ENCODE data around the gene CTNNA2. TPM values are rescaled to one million over a fixed set of nuclear protein-coding genes. Genes with fewer than 3 reads are reported as not detected.
"Not testable (repeated sequence)": the region's sequence is repeated elsewhere in the genome, so short reads cannot be mapped to it uniquely, and the experiment has no call there.

The CTNNA2 gene
- total RNA-seq, 1 donor from 2014 or later, result not detected

- DNase-seq (ENCODE audit: missing footprints) (no peak), ATAC-seq (no peak)
- intact Hi-C loops (cut with DNase I), result no loop called here
Observed at GRCh38 chr2:80169811-80170594, 657.2 kb downstream of the CTNNA2 start.

GRCh38 chr2:80185091-80185490, 672.2 kb downstream of the CTNNA2 start:
- ATAC-seq, result no peak
- intact Hi-C loops (cut with DNase I), result no loop called here

GRCh38 chr2:80186262-80186661, 673.4 kb downstream of the CTNNA2 start:
- ATAC-seq (no peak), DNase-seq (ENCODE audit: missing footprints) (no peak)
- intact Hi-C loops (cut with DNase I), result no loop called here

More at GRCh38 chr2:80185091-80185490, 672.2 kb downstream of the CTNNA2 start:
- DNase-seq (ENCODE audit: missing footprints), result no peak

GRCh38 chr2:80187156-80187555, 674.3 kb downstream of the CTNNA2 start:
- intact Hi-C loops (cut with DNase I), result no loop called here
- no peak for DNase-seq (ENCODE audit: missing footprints)
- ATAC-seq, result no peak

GRCh38 chr2:80190166-80190565, 677.3 kb downstream of the CTNNA2 start:
- ATAC-seq, result no peak
- DNase-seq (ENCODE audit: missing footprints), result no peak
- intact Hi-C loops (cut with DNase I), result no loop called here

GRCh38 chr2:80193566-80193965, 680.7 kb downstream of the CTNNA2 start:
- DNase-seq (ENCODE audit: missing footprints) (no peak), ATAC-seq (no peak)
- intact Hi-C loops (cut with DNase I), result no loop called here

- intact Hi-C loops (cut with DNase I), result no loop called here
- no peak for ATAC-seq
- no peak for DNase-seq (ENCODE audit: missing footprints)
Observed at GRCh38 chr2:80195034-80195433, 682.2 kb downstream of the CTNNA2 start.

GRCh38 chr2:80198042-80198441, 685.2 kb downstream of the CTNNA2 start:
- DNase-seq (ENCODE audit: missing footprints), result no peak
- intact Hi-C loops (cut with DNase I), result no loop called here
- no peak for ATAC-seq

- ATAC-seq (no peak), DNase-seq (ENCODE audit: missing footprints) (no peak)
- intact Hi-C loops (cut with DNase I), result no loop called here
Observed at GRCh38 chr2:80199504-80199903, 686.7 kb downstream of the CTNNA2 start.

GRCh38 chr2:80203929-80204328, 691.1 kb downstream of the CTNNA2 start:
- ATAC-seq; DNase-seq (ENCODE audit: missing footprints); intact Hi-C loops (cut with DNase I): not testable (repeated sequence)

GRCh38 chr2:80205498-80205897, 692.6 kb downstream of the CTNNA2 start:
- DNase-seq (ENCODE audit: missing footprints), result no peak
- intact Hi-C loops (cut with DNase I), result no loop called here

GRCh38 chr2:80209458-80209857, 696.6 kb downstream of the CTNNA2 start:
- DNase-seq (ENCODE audit: missing footprints), result no peak
- no peak for ATAC-seq
- intact Hi-C loops (cut with DNase I), result no loop called here

More at GRCh38 chr2:80205498-80205897, 692.6 kb downstream of the CTNNA2 start:
- ATAC-seq, result no peak

GRCh38 chr2:80217446-80217845, 704.6 kb downstream of the CTNNA2 start:
- no peak for ATAC-seq
- intact Hi-C loops (cut with DNase I), result no loop called here
- DNase-seq (ENCODE audit: missing footprints), result no peak

- DNase-seq (ENCODE audit: missing footprints) (no peak), ATAC-seq (no peak)
- intact Hi-C loops (cut with DNase I), result no loop called here
Observed at GRCh38 chr2:80222644-80223043, 709.8 kb downstream of the CTNNA2 start.

GRCh38 chr2:80231421-80231820, 718.6 kb downstream of the CTNNA2 start:
- intact Hi-C loops (cut with DNase I), result no loop called here
- ATAC-seq, result no peak
- DNase-seq (ENCODE audit: missing footprints), result no peak

GRCh38 chr2:80233333-80233732, 720.5 kb downstream of the CTNNA2 start:
- ATAC-seq (no peak), DNase-seq (ENCODE audit: missing footprints) (no peak)
- intact Hi-C loops (cut with DNase I), result no loop called here

GRCh38 chr2:80238692-80239469, 726.0 kb downstream of the CTNNA2 start:
- DNase-seq (ENCODE audit: missing footprints), result no peak
- intact Hi-C loops (cut with DNase I), result loop anchor here (5.0 kb wide), 1 partner anchor 167 kb away; no protein-coding TSS in a partner anchor
- ATAC-seq, result peak; percentile 62

- intact Hi-C loops (cut with DNase I), result no loop called here
- peak; percentile 95 for ATAC-seq
- DNase-seq (ENCODE audit: missing footprints), result peak; percentile 62
Observed at GRCh38 chr2:80242355-80242910, 729.6 kb downstream of the CTNNA2 start.

- DNase-seq (ENCODE audit: missing footprints) (no peak), ATAC-seq (no peak)
- intact Hi-C loops (cut with DNase I), result no loop called here
Observed at GRCh38 chr2:80244905-80245584, 732.2 kb downstream of the CTNNA2 start.
